Gastroesophageal sphincter (tissue), 4 donors: ENCODE data around the gene PRIMPOL. TPM values are rescaled to one million over a fixed set of nuclear protein-coding genes. Genes with fewer than 3 reads are reported as not detected.

Experiments
- ATAC-seq: fragments of 150-250 bp; one replicate; pipeline ENCODE4 v1.9.1; 2016; ENCODE audit warnings: mild to moderate bottlenecking, moderate library complexity
- H3K27ac ChIP-seq, 4 donors: fragments of 200-600 bp; sonication (generic) in 3 of 4; 1 replicate in 3 of 4; 2 replicates in 1 of 4; pipeline ENCODE4 v1.5.1; 2016 to 2019
- H3K27me3 ChIP-seq: fragments of 200-600 bp; sonication (generic); one replicate; pipeline ENCODE4 v1.5.1; 2019
- H3K36me3 ChIP-seq, 2 donors: fragments of 200-600 bp; sonication (generic); one replicate each; pipeline ENCODE4 v1.5.1; 2019; ENCODE audit warnings: control low read depth in 1 of 2
- H3K4me1 ChIP-seq, 3 donors: fragments of 200-600 bp; sonication (generic); 1 replicate in 2 of 3; 2 replicates in 1 of 3; pipeline ENCODE4 v1.5.1; 2016 to 2019; ENCODE audit warnings: control low read depth in 2 of 3
- H3K4me3 ChIP-seq, 2 donors: fragments of 200-600 bp; sonication (generic); one replicate each; pipeline ENCODE4 v1.5.1; 2019; ENCODE audit warnings: mild to moderate bottlenecking in 1 of 2, moderate library complexity in 1 of 2
- H3K9me3 ChIP-seq, 3 donors: fragments of 200-600 bp; sonication (generic); one replicate each; pipeline ENCODE4 v1.5.1; 2017 to 2019; ENCODE audit warnings: control low read depth in 2 of 3
- EP300 ChIP-seq: sonication (generic); formaldehyde crosslinking; IDR thresholded peaks from one replicate; pipeline ENCODE4 v1.6.1; 2017; ENCODE audit warnings: antibody characterized with exemption, mild to moderate bottlenecking
- POLR2A ChIP-seq, 2 donors: fragments of 450-650 bp; IDR thresholded peaks; one replicate each; pipeline ENCODE4 v1.6.1; 2017; ENCODE audit warnings: antibody characterized with exemption in 2 of 2, mild to moderate bottlenecking in 2 of 2, moderate library complexity in 1 of 2
- POLR2AphosphoS5 ChIP-seq: sonication (generic); formaldehyde crosslinking; IDR thresholded peaks from one replicate; pipeline ENCODE4 v1.6.1; 2017; ENCODE audit warnings: antibody characterized with exemption
- WGBS, 2 donors: methylation state at CpG; one replicate each; pipeline ENCODE4 v1.1.5; 2018; ENCODE audit warnings: low coverage in 1 of 2; 5-methylcytosine and 5-hydroxymethylcytosine counted together
- total RNA-seq, 4 donors: library from RNA; depleted of rRNA; stranded (reverse); fragments of >200 nt; gene quantifications; one replicate each; pipeline ENCODE4 v1.1.0, GENCODE V29; 2016
- TF ChIP-seq, protein P1 (sequence below), 4 experiments: fragments of 200-600 bp in 2 of 4; fragments of 450-650 bp in 2 of 4; sonication (generic) in 1 of 4; IDR thresholded peaks; one replicate each; pipeline ENCODE4 v1.5.1; 2017 to 2019; ENCODE audit warnings: antibody characterized with exemption in 4 of 4, mild to moderate bottlenecking in 2 of 4, moderate library complexity in 2 of 4

PRIMPOL gene
- total RNA-seq, 4 donors from 2014 or later: 14.2 to 21.6 (median 16.9) TPM

DNA sequence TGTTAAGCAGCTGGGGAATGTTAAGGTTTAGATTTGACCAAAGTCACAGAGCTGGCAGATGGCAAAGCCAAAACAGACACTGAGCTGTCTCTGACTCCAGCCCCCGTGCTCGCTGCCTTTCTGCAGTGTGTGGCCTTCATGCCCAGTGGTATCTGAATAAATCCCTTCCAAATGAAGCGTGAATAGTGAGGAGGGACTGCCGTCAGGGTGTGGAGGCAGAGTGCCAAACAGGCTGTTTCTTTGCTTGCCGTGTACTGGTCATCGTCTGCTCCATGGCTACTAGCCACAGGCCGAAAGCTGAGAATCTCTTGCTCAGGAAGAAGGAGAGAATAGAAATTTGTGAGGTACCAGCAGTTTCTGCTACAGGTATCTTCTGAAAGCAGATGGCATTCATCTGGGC, 19.7 kb downstream of the PRIMPOL start:
- Histone ChIP-seq H3K9me3 (no peaks in the 10 kb centered on the region), H3K4me1 (no peaks in the 10 kb centered on the region), H3K27ac (no peak overlapping the region), H3K27me3 (no peaks in the 10 kb centered on the region), H3K36me3 (peaks cover 0 to 92% of the 10 kb centered on the region in 2 donors), H3K4me3 (no peak overlapping the region)
- ATAC-seq: no peak
- TF ChIP-seq EP300 (no peak), POLR2A (IDR thresholded peaks at IDR 0.05) (no peak), POLR2AphosphoS5 (no peak)
- TF ChIP-seq, protein P1, sequence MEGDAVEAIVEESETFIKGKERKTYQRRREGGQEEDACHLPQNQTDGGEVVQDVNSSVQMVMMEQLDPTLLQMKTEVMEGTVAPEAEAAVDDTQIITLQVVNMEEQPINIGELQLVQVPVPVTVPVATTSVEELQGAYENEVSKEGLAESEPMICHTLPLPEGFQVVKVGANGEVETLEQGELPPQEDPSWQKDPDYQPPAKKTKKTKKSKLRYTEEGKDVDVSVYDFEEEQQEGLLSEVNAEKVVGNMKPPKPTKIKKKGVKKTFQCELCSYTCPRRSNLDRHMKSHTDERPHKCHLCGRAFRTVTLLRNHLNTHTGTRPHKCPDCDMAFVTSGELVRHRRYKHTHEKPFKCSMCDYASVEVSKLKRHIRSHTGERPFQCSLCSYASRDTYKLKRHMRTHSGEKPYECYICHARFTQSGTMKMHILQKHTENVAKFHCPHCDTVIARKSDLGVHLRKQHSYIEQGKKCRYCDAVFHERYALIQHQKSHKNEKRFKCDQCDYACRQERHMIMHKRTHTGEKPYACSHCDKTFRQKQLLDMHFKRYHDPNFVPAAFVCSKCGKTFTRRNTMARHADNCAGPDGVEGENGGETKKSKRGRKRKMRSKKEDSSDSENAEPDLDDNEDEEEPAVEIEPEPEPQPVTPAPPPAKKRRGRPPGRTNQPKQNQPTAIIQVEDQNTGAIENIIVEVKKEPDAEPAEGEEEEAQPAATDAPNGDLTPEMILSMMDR (IDR thresholded peaks at IDR 0.05): no peak
- WGBS, 2 donors: 69% methylated on average over 5 of the region's 7 CpGs; no CpG with 5 or more reads in 1 of the 2 donors

DNA sequence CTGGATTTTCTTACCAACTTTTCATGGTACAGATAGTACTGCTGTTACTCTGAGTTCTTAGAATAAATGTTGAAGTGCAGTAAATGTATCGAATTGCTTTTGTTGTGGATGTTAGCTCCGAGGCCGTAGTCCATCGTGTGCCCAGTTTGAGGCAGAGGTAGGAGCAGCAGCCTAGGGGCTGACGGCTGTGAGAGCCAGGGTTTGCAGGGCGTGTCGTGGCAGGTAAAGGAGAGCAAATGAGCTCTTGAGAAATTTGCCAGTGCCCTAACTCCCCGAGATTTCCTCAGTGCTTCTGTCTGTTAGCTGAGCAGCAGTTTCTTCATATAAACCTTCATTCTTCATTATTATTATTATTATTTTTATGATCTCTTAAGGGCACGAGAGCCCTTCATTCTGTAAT, 21.6 kb downstream of the PRIMPOL start:
- 85 to 100% methylated on average over 1 to 6 of the region's 9 CpGs for WGBS, 2 donors
- no peak for TF ChIP-seq POLR2A (IDR thresholded peaks at IDR 0.05)
- TF ChIP-seq POLR2AphosphoS5: no peak
- TF ChIP-seq EP300: no peak
- TF ChIP-seq, protein P1 (IDR thresholded peaks at IDR 0.05): no peak

DNA sequence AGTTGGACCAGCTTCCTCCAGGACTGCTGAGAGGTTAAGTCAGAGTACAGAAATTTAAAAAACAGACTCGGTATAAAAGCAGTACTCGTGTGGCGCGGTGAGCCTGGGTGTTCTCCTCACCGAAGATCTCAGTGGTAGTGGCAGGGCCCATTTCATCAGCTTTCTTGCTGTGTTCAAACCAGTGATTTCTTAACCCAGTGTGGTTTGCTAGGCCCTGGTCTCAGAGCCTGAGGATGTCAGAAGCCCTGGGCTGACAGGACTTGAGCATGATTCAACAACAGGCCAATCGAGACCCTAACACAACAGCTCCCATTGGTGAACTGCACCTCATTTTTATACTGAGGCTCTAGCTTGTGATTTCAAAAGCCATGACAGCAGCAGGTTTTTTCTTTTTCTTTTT, 23.2 kb downstream of the PRIMPOL start:
- Histone ChIP-seq H3K27ac (no peak overlapping the region), H3K27me3 (no peaks in the 10 kb centered on the region), H3K9me3 (no peaks in the 10 kb centered on the region), H3K36me3 (peaks cover 0 to 81% of the 10 kb centered on the region in 2 donors), H3K4me3 (no peak overlapping the region), H3K4me1 (no peaks in the 10 kb centered on the region)
- WGBS, 2 donors: 75 to 93% methylated on average over 1 to 5 of the region's 6 CpGs
- TF ChIP-seq EP300 (no peak), POLR2AphosphoS5 (no peak), POLR2A (IDR thresholded peaks at IDR 0.05) (no peak)
- TF ChIP-seq, protein P1 (IDR thresholded peaks at IDR 0.05): no peak
- no peak for ATAC-seq

More for the DNA sequence above, 21.6 kb downstream of the PRIMPOL start:
- no peaks in the 10 kb centered on the region for H3K27me3 ChIP-seq
- H3K4me3 ChIP-seq: no peak overlapping the region
- no peaks in the 10 kb centered on the region for H3K9me3 ChIP-seq
- H3K4me1 ChIP-seq: no peaks in the 10 kb centered on the region
- no peak overlapping the region for H3K27ac ChIP-seq
- H3K36me3 ChIP-seq: peaks cover 0 to 97% of the 10 kb centered on the region in 2 donors
- ATAC-seq: no peak

DNA sequence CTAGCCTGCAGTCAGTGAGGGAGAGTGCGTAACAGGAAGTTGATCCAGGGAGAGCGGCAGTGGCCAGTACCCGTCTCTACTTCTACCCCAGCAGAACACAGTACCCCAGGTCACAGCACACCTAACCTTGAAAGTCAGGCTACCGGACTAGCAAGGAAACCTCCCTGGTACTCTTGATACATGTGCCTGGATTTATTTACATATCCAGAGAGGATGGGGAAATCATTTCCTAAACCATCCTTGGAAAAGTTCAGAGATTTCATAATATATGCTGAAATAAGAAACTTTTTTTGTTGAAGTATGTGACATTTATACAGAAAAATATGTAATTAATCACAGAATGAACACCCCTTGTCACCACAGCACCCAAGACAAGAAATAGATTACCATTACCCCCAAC, 24.5 kb downstream of the PRIMPOL start:
- no peaks in the 10 kb centered on the region for H3K27me3 ChIP-seq
- TF ChIP-seq EP300 (no peak), POLR2A (IDR thresholded peaks at IDR 0.05) (no peak), POLR2AphosphoS5 (no peak)
- TF ChIP-seq, protein P1 (IDR thresholded peaks at IDR 0.05): no peak
- peaks cover 0 to 73% of the 10 kb centered on the region in 2 donors for H3K36me3 ChIP-seq
- WGBS, 2 donors: 83 to 97% methylated on average over 2 to 3 of the region's 4 CpGs
- ATAC-seq: no peak
- no peak overlapping the region for H3K4me3 ChIP-seq
- no peaks in the 10 kb centered on the region for H3K4me1 ChIP-seq
- no peaks in the 10 kb centered on the region for H3K9me3 ChIP-seq
- H3K27ac ChIP-seq: no peak overlapping the region

DNA sequence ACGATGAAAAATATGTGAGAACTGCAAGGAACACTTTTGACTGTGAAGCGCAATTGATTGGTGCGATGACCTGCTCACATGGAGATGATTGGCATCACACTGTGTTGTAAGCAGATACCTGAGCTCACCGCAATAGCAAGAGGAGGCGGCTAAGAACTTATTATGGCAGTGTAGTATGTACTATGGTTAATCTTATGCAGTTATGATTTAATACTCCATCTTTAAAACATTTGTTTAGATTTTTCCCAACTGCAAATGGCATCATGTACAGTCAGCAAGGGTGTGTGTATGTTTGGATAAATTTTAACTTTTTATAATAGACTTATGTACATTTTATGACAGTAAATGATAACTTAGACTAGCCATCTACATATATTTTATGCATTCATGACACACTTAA, 25.5 kb downstream of the PRIMPOL start:
- TF ChIP-seq, protein P1 (IDR thresholded peaks at IDR 0.05): no peak
- 97% methylated on average over 5 of the region's 5 CpGs; no CpG with 5 or more reads in 1 of the 2 donors for WGBS, 2 donors
- Histone ChIP-seq H3K4me3 (no peak overlapping the region), H3K36me3 (peaks cover 0 to 71% of the 10 kb centered on the region in 2 donors), H3K9me3 (no peaks in the 10 kb centered on the region), H3K27me3 (no peaks in the 10 kb centered on the region), H3K4me1 (no peaks in the 10 kb centered on the region), H3K27ac (no peak overlapping the region)
- no peak for ATAC-seq
